GM18519 (cell line): Measurements from ENCODE around the gene TBC1D16.

Experiments
- ATAC-seq: cut with Tn5 transposase; IDR thresholded peaks from one replicate; pipeline ENCODE4 v1.9.1; 2021; ENCODE audit warnings: mild to moderate bottlenecking, moderate library complexity; ENCODE audit not compliant: unreplicated experiment, low FRiP score

Gene TBC1D16

GRCh38 chr17:79990051-79990592 is 45.5 kb downstream of the TBC1D16 start:
- no peak for ATAC-seq

GRCh38 chr17:79989106-79989835 is 46.4 kb downstream of the TBC1D16 start:
- ATAC-seq, result no peak

- ATAC-seq, result no peak
These were observed 47.3 kb downstream of the TBC1D16 start for GRCh38 chr17:79988185-79988971.

- ATAC-seq, result no peak
These were observed 47.8 kb downstream of the TBC1D16 start for GRCh38 chr17:79987935-79988184.

- ATAC-seq, result no peak
These were observed 48.3 kb downstream of the TBC1D16 start for GRCh38 chr17:79987187-79987934.

GRCh38 chr17:79986411-79987186 is 49.1 kb downstream of the TBC1D16 start:
- ATAC-seq, result no peak

GRCh38 chr17:79985943-79986391 is 49.7 kb downstream of the TBC1D16 start:
- ATAC-seq, result no peak

GRCh38 chr17:79985361-79985942 is 50.2 kb downstream of the TBC1D16 start:
- no peak for ATAC-seq

- no peak for ATAC-seq
These were observed 50.8 kb downstream of the TBC1D16 start for GRCh38 chr17:79984877-79985276.

- ATAC-seq, result no peak
These were observed 51.4 kb downstream of the TBC1D16 start for GRCh38 chr17:79984045-79984840.

- ATAC-seq, result no peak
These were observed 52.2 kb downstream of the TBC1D16 start for GRCh38 chr17:79983456-79983855.

GRCh38 chr17:79982986-79983385 is 52.7 kb downstream of the TBC1D16 start:
- no peak for ATAC-seq

- ATAC-seq, result no peak
These were observed 54.0 kb downstream of the TBC1D16 start for GRCh38 chr17:79981661-79982101.

GRCh38 chr17:79981090-79981489 is 54.6 kb downstream of the TBC1D16 start:
- ATAC-seq, result no peak

- ATAC-seq, result no peak
These were observed 55.2 kb downstream of the TBC1D16 start for GRCh38 chr17:79980246-79981043.

- no peak for ATAC-seq
These were observed 55.9 kb downstream of the TBC1D16 start for GRCh38 chr17:79979816-79980215.

GRCh38 chr17:79979221-79979741 is 56.4 kb downstream of the TBC1D16 start:
- ATAC-seq, result no peak

GRCh38 chr17:79978548-79978855 is 57.2 kb downstream of the TBC1D16 start:
- no peak for ATAC-seq
